Spleen (tissue), 11 donors: ENCODE data around the gene RAP1B. TPM values are rescaled to one million over a fixed set of nuclear protein-coding genes. Genes with fewer than 3 reads are reported as not detected.
A peak's percentile ranks its signal among the peaks of the same experiment; 100 is the strongest.

Source experiments
- DNase-seq: peaks from one replicate; pipeline ENCODE4 v3.0.0-alpha.2; 2020
- H3K27ac ChIP-seq, 8 donors: fragments of 200-600 bp; sonication (generic) in 7 of 8; 1 replicate in 4 of 8; 2 replicates in 4 of 8; pipeline versions ENCODE4 v1.5.0 to v1.8.0; 2016 to 2021; ENCODE audit warnings: inconsistent platforms in 4 of 8, mild to moderate bottlenecking in 4 of 8, moderate library complexity in 1 of 8
- H3K27me3 ChIP-seq, 7 donors: fragments of 200-600 bp; sonication (generic) in 6 of 7; replicated peaks in 1 of 7; 1 replicate in 4 of 7; 2 replicates in 3 of 7; pipeline versions ENCODE4 v1.5.0 to v1.8.0; 2016 to 2021; ENCODE audit warnings: inconsistent platforms in 3 of 7, mild to moderate bottlenecking in 1 of 7
- H3K36me3 ChIP-seq, 6 donors: fragments of 200-600 bp; sonication (generic) in 5 of 6; 1 replicate in 4 of 6; 2 replicates in 2 of 6; pipeline versions ENCODE4 v1.5.0 to v1.8.0; 2016 to 2021; ENCODE audit warnings: inconsistent platforms in 2 of 6
- H3K4me1 ChIP-seq, 6 donors: fragments of 200-600 bp; sonication (generic) in 5 of 6; 1 replicate in 3 of 6; 2 replicates in 3 of 6; pipeline versions ENCODE4 v1.5.0 to v1.8.0; 2016 to 2021; ENCODE audit warnings: inconsistent platforms in 3 of 6
- H3K4me3 ChIP-seq, 8 donors: fragments of 200-600 bp; sonication (generic) in 7 of 8; 1 replicate in 4 of 8; 2 replicates in 4 of 8; pipeline versions ENCODE4 v1.5.0 to v1.8.0; 2016 to 2021; ENCODE audit warnings: inconsistent platforms in 4 of 8, mild to moderate bottlenecking in 4 of 8, moderate library complexity in 2 of 8
- H3K9me3 ChIP-seq, 8 donors: fragments of 200-600 bp; sonication (generic) in 7 of 8; 1 replicate in 4 of 8; 2 replicates in 4 of 8; pipeline versions ENCODE4 v1.5.0 to v1.8.0; 2016 to 2021; ENCODE audit warnings: inconsistent platforms in 4 of 8
- POLR2A ChIP-seq, 3 donors: fragments of 450-650 bp; IDR thresholded peaks; one replicate each; pipeline ENCODE4 v1.5.1; 2017; ENCODE audit warnings: antibody characterized with exemption in 3 of 3, mild to moderate bottlenecking in 1 of 3
- POLR2AphosphoS5 ChIP-seq, 3 donors: sonication (generic); formaldehyde crosslinking; IDR thresholded peaks; one replicate each; pipeline ENCODE4 v1.5.1; 2017; ENCODE audit warnings: antibody characterized with exemption in 3 of 3
- WGBS, 5 donors: extraction: QIAGEN DNeasy Blood & Tissue Kit in 3 of 5; methylation state at CpG; one replicate each; pipeline versions ENCODE4 v1.1.5 to v1.1.7; 2013 to 2018; 5-methylcytosine and 5-hydroxymethylcytosine counted together
- intact Hi-C: fragments of 100-400 bp; cut with DNase I; formaldehyde crosslinking; loops from one replicate; pipeline ENCODE4 v1.15.0; 2023; ENCODE audit warnings: low total_unique reads
- polyA plus RNA-seq, 3 donors: library from polyadenylated mRNA; stranded (reverse); fragments of 200-250 nt; gene quantifications; one replicate each; pipeline ENCODE4 v1.2.1, GENCODE V29; 2013
- total RNA-seq, 7 donors: library from RNA; depleted of rRNA in 3 of 7; stranded (reverse); fragments of >200 nt in 3 of 7; fragmentation: NEBNext Ultra II Directional in 4 of 7; extraction: Animal tissue kit (Norgen Biotek cat#: 25700) in 4 of 7; gene quantifications; one replicate each; pipeline versions ENCODE4 v1.1.0 to v1.2.1, GENCODE V29; 2016 to 2021
- TF ChIP-seq, protein P1 (sequence below), 11 experiments: fragments of 200-600 bp in 7 of 11; fragments of 450-650 bp in 4 of 11; sonication (generic) in 4 of 11; IDR thresholded peaks in 8 of 11; conservative IDR thresholded peaks in 3 of 11; 1 replicate in 7 of 11; 2 replicates in 4 of 11; pipeline versions ENCODE4 v1.4.0 to v1.8.0; 2016 to 2021; ENCODE audit warnings: antibody characterized with exemption in 11 of 11, inconsistent platforms in 4 of 11, mild to moderate bottlenecking in 1 of 11
- donor health status: healthy with polysubstance abuse.
- donor health status: DM: no; HTN: no; CAD: no; lungs with moderate emphysema.
- donor health status: DM: no; HTN: no; CAD: no.
- donor health status: Bipolar disorder and iron deficiency.
- donor health status: healthy.
- donor health status: DM: no; HTN: no; CAD: no.
- donor health status: DM: yes; HTN: yes; CAD: no.

RAP1B gene
- total and polyA plus RNA-seq, 10 donors: 107 to 321 (median 235) TPM

GRCh38 chr12:68585966-68586365 lies 24.7 kb upstream of the RAP1B start:
- intact Hi-C loops: no loop called here
- peaks cover 0 to 24% (median 9%) of the 10 kb centered on the region in 6 donors for H3K4me1 ChIP-seq
- H3K27me3 ChIP-seq: no peaks in the 10 kb centered on the region
- H3K36me3 ChIP-seq: no peaks in the 10 kb centered on the region
- peaks cover 2 to 28% (median 20%) of the 10 kb centered on the region in 8 donors for H3K9me3 ChIP-seq
- DNase-seq: no peak
- TF ChIP-seq, protein P1, sequence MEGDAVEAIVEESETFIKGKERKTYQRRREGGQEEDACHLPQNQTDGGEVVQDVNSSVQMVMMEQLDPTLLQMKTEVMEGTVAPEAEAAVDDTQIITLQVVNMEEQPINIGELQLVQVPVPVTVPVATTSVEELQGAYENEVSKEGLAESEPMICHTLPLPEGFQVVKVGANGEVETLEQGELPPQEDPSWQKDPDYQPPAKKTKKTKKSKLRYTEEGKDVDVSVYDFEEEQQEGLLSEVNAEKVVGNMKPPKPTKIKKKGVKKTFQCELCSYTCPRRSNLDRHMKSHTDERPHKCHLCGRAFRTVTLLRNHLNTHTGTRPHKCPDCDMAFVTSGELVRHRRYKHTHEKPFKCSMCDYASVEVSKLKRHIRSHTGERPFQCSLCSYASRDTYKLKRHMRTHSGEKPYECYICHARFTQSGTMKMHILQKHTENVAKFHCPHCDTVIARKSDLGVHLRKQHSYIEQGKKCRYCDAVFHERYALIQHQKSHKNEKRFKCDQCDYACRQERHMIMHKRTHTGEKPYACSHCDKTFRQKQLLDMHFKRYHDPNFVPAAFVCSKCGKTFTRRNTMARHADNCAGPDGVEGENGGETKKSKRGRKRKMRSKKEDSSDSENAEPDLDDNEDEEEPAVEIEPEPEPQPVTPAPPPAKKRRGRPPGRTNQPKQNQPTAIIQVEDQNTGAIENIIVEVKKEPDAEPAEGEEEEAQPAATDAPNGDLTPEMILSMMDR (IDR thresholded peaks at IDR 0.05 in 8 of 11, conservative IDR thresholded peaks at IDR 0.05 in 3 of 11): no peak
- no peak for TF ChIP-seq POLR2AphosphoS5 (IDR thresholded peaks at IDR 0.05)
- no peak for TF ChIP-seq POLR2A (IDR thresholded peaks at IDR 0.05)
- 84 to 94% (median 90%) methylated on average over 5 of the region's 5 CpGs for WGBS, 5 donors
- no peak overlapping the region for H3K27ac ChIP-seq
- no peak overlapping the region for H3K4me3 ChIP-seq

DNA sequence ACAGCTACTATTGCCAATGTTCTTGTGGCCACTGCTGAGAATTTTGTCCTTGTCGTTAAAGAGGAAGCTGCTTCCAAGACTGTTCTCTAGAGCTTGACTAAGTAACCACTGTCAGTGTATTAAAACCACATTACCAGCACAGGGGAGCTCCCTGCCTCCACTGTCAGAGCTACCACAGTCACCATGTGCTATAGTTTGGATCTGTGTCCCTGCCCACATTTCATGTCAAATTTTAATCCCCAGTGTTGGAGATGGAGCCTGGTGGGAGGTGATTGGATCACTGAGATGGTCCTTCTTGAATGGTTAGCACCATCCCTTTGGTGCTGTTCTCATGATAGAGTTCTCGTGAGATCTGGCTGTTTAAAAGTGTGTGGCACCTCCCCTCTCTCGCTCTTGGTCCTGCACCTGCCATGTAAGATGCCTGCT lies 23.2 kb upstream of the RAP1B start:
- Histone ChIP-seq H3K27me3 (no peaks in the 10 kb centered on the region), H3K36me3 (no peaks in the 10 kb centered on the region), H3K9me3 (peaks cover 2 to 30% (median 20%) of the 10 kb centered on the region in 8 donors), H3K27ac (peak overlapping the region in 4 of 8 donors; percentile 6 to 66 (median 14)), H3K4me1 (peaks cover 0 to 39% (median 22%) of the 10 kb centered on the region in 6 donors), H3K4me3 (no peak overlapping the region)
- intact Hi-C loops: no loop called here
- no peak for DNase-seq
- TF ChIP-seq POLR2AphosphoS5 (IDR thresholded peaks at IDR 0.05) (peak in 1 of 3 donors; percentile 28), POLR2A (IDR thresholded peaks at IDR 0.05) (no peak)
- TF ChIP-seq, protein P1 (IDR thresholded peaks at IDR 0.05 in 8 of 11, conservative IDR thresholded peaks at IDR 0.05 in 3 of 11): no peak
- WGBS, 5 donors: 59 to 69% (median 64%) methylated on average over 3 of the region's 3 CpGs

- 85 to 89% (median 87%) methylated on average over 3 of the region's 3 CpGs for WGBS, 5 donors
- H3K27me3 ChIP-seq: no peaks in the 10 kb centered on the region
- H3K9me3 ChIP-seq: peaks cover 2 to 41% (median 32%) of the 10 kb centered on the region in 8 donors
- peaks cover 0 to 43% (median 24%) of the 10 kb centered on the region in 6 donors for H3K4me1 ChIP-seq
- no peak for DNase-seq
- H3K36me3 ChIP-seq: no peaks in the 10 kb centered on the region
- H3K27ac ChIP-seq: no peak overlapping the region
- H3K4me3 ChIP-seq: no peak overlapping the region
- intact Hi-C loops: no loop called here
- TF ChIP-seq POLR2A (IDR thresholded peaks at IDR 0.05) (no peak), POLR2AphosphoS5 (IDR thresholded peaks at IDR 0.05) (no peak)
- TF ChIP-seq, protein P1 (IDR thresholded peaks at IDR 0.05 in 8 of 11, conservative IDR thresholded peaks at IDR 0.05 in 3 of 11): no peak
These were observed 21.5 kb upstream of the RAP1B start for GRCh38 chr12:68589194-68589593.

- H3K9me3 ChIP-seq: peaks cover 2 to 41% (median 32%) of the 10 kb centered on the region in 8 donors
- peaks cover 0 to 59% (median 27%) of the 10 kb centered on the region in 6 donors for H3K4me1 ChIP-seq
- H3K36me3 ChIP-seq: no peaks in the 10 kb centered on the region
- no peak for DNase-seq
- peak overlapping the region in 7 of 8 donors; percentile 46 to 80 (median 57) for H3K27ac ChIP-seq
- peak overlapping the region in 1 of 8 donors; percentile 3 for H3K4me3 ChIP-seq
- H3K27me3 ChIP-seq: no peaks in the 10 kb centered on the region
- intact Hi-C loops: no loop called here
- TF ChIP-seq POLR2AphosphoS5 (IDR thresholded peaks at IDR 0.05): no peak
- TF ChIP-seq, protein P1 (IDR thresholded peaks at IDR 0.05 in 8 of 11, conservative IDR thresholded peaks at IDR 0.05 in 3 of 11): no peak
- no peak for TF ChIP-seq POLR2A (IDR thresholded peaks at IDR 0.05)
- 35 to 57% (median 55%) methylated on average over 6 of the region's 6 CpGs for WGBS, 5 donors
These were observed 18.8 kb upstream of the RAP1B start for GRCh38 chr12:68591734-68592418.
